Measurements from ENCODE around the gene MLLT3.

Gene MLLT3

GRCh38 chr9:20630241-20630943, 8.1 kb upstream of the MLLT3 start:
- DNase-seq (ENCODE audit: extremely low read depth in 1 of 2, low read depth in 1 of 2), result no peak

GRCh38 chr9:20625003-20625349, 2.7 kb upstream of the MLLT3 start:
- DNase-seq (ENCODE audit: extremely low read depth in 1 of 2, low read depth in 1 of 2), result no peak

GRCh38 chr9:20624201-20625002, 2.1 kb upstream of the MLLT3 start:
- DNase-seq (ENCODE audit: extremely low read depth in 1 of 2, low read depth in 1 of 2), result no peak

DNA sequence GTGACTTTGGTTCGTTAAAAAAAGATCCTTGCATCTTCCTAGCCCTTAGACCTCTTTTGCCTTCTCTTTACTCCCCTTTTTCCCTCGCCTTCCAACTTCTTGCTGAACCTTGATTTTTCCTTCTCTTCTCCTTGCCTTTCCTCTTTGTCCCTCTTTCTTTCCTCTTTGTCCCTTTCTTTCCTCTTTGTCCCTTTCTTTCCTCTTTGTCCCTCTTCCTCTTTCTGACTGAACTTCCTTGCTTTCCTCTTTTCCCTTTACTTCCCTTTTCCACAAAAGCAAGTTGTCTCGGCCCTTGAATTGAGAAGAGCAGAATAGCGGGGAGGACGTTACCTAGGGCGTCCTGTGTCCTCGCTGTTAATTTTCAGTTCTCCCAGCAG, 1.4 kb upstream of the MLLT3 start:
- no peak for DNase-seq (ENCODE audit: extremely low read depth in 1 of 2, low read depth in 1 of 2)

DNA sequence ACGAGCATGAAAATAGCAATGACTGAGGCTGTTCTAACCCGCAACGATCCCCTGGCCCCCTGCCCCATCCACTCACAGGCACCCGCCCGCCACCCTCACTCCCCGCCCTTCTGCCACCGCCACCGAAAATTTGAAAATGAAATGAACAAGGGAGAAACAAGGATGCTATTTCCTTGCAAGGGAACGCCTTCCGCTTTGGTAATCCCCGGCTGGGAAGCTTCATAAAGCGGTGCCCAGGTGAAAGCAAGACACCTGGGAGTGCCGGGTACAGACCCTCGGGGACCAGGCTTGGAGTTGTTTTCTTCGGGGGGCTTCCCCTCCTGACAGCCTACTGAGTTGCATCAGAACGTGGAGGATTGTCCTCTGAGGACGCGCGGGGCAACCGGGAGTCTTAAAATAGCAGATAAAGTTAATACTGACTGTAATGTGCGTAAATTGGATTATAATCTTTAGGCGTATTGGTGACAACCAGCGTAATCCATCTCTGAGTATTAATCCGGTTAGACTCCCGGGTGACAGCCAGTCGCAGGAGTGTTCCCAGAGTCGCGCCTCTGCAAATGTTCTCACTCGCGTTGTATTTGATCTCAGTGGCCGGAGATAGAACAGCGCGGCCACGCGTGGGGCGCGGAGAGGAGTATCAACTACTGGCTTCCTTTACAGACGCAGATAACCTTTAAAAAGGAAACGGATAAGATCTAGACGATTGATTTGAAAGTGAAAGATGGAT, 885 bp upstream of the MLLT3 start:
- DNase-seq (ENCODE audit: extremely low read depth in 1 of 2, low read depth in 1 of 2), result no peak

DNA sequence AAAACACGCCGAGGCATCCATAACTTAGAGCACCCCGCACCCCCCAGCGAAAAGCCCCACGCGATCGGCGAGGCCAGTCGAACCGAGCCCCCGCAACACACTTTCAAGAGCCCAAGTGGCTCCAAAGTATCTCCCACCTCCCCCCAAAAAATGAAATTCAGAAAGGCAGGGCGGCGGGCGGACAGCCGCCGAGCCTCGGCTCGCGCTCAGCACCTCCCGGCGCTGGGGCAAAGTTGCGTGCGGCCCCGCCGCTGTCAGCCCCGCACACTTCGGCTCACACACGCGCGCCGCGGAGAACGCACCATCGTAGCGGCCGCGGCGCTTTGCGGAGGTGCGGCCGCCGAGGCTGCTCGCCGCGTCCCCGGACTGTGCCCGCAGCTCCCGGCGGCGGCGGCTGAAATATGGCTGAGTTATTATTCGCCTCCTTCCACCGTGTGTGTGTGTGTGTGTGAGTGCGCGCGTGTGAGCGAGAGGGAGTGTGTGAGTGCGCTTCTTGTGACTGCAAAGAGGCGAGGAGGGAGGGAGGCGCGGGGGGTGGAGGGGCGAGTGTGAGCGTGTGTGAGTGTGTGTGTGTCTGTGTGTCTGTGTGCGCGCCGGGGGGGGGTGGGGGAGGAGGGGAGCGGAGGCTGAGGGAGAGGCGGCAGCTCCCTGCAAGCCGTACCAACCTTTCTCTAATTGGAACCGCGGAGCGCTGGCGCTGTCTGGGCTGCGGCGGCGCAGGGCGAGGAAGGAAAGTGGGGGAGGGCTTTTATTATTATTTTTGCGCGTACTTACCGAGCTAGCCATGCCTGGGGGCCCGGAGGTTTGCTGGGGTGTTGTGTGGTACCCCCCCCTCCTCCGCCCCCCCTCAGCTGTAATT, 599 bp downstream of the MLLT3 start:
- DNase-seq (ENCODE audit: extremely low read depth in 1 of 2, low read depth in 1 of 2), result no peak

DNA sequence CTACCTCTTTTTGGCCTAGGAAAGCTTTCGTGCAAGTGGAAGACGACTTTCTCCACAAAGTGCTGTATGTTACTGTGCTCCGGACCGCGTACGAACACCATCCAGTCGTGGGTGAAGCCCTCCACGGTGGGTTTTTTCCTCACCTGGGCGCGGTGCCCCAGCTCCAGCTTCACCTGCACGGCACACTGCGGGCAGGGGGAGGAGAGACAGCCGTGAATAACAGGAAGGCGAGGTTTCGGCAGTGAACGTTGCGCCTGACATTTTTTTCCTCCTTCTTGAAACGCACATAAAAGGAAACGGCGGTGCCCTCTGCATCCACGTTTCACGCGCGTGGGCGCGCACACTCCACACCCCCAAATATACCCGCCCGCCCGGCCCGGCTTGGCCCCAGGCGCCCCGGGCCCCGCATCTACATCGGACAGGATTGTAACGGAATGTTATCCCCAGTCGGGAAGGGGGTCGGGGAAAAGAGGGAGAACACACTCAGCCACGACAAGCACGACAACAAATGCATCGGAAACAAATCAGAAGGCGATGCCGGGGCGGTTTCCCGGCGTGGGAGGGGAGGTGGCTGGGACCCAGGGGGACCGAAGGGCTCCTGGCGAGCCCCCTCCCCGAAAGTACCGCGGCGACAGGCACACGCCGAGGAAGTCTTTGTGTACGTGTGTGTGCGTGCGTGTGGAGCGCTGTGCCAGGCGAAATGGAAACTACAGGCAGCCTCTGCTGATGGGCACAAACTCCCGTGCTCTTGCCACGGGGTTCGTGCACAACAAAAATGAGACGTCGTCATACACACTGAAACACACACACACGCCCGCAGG, 1.4 kb downstream of the MLLT3 start:
- no peak for DNase-seq (ENCODE audit: extremely low read depth in 1 of 2, low read depth in 1 of 2)

GRCh38 chr9:20619487-20620200, 2.7 kb downstream of the MLLT3 start:
- DNase-seq (ENCODE audit: extremely low read depth in 1 of 2, low read depth in 1 of 2), result no peak

GRCh38 chr9:20618361-20618802, 3.9 kb downstream of the MLLT3 start:
- no peak for DNase-seq (ENCODE audit: extremely low read depth in 1 of 2, low read depth in 1 of 2)

GRCh38 chr9:20616808-20617207, 5.5 kb downstream of the MLLT3 start:
- no peak for DNase-seq (ENCODE audit: extremely low read depth in 1 of 2, low read depth in 1 of 2)

DNA sequence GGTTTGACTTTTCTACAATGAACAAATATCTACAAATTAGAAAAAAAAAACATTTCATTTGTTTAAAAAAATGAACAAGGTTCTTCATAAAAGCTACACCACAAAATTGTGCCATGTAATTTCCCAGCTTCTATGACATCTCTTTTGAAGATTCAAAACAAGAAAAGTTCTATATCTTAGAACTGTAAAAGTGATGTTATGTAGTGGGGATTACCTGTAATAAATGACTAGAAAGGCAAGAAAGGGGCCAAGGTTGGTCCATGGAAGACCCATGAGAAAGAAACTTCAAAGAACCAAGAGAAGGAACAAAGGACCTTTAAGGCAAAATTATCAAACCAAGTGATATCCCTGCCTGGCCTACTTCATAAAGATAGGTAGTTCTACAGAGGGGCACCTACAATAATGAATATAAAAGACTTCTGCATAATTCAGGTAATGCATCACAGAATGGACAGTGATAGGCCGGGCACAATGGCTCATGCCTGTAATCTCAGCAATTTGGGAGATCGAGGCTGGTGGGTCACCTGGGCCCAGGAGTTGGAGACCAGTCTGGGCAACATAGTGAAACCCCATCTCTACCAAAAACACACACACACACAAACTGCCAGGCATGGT, 7.6 kb downstream of the MLLT3 start:
- no peak for DNase-seq (ENCODE audit: extremely low read depth in 1 of 2, low read depth in 1 of 2)

- DNase-seq (ENCODE audit: extremely low read depth in 1 of 2, low read depth in 1 of 2), result no peak
Observed at GRCh38 chr9:20611691-20612287, 10.5 kb downstream of the MLLT3 start.

DNA sequence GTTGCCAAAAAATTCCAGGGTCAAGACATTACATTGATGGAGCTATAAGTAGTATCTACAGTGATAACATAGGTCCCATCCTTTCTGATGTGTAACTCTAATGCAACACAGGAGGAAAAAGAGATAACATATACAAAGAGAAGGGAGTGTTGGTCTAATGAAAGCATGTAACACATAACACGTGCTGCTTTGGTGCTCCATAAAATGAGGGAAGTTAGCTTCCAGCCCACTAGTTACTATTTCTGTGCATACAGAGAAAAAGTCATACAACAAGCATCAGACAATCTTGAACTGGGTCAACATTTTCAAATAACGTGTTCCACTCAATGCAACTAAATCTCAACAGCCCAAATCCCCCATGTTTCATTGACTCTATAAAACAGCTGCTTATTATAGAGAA, 11.7 kb downstream of the MLLT3 start:
- no peak for DNase-seq (ENCODE audit: extremely low read depth in 1 of 2, low read depth in 1 of 2)

GRCh38 chr9:20608582-20608981, 13.7 kb downstream of the MLLT3 start:
- no peak for DNase-seq (ENCODE audit: extremely low read depth in 1 of 2, low read depth in 1 of 2)

- DNase-seq (ENCODE audit: extremely low read depth in 1 of 2, low read depth in 1 of 2), result no peak
Observed at GRCh38 chr9:20606652-20607051, 15.6 kb downstream of the MLLT3 start.

DNA sequence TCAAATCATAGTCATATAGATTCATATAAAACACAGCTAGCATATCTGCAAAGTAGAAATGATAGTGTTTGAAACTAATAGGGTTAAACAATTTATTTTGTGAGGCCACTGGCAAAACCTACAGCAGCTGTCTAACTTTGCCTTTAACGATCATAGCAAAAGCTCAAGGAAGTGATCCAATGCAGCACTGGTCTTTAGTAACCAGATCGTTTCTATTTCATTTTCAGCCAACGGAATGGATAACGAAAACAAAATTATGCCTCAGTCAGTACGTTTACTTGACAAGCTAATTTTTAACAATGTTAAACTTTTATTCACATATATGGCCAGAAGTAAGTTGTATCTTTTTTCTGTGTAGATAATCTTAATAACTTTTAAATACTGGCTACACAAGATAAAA, 17.7 kb downstream of the MLLT3 start:
- no peak for DNase-seq (ENCODE audit: extremely low read depth in 1 of 2, low read depth in 1 of 2)

DNA sequence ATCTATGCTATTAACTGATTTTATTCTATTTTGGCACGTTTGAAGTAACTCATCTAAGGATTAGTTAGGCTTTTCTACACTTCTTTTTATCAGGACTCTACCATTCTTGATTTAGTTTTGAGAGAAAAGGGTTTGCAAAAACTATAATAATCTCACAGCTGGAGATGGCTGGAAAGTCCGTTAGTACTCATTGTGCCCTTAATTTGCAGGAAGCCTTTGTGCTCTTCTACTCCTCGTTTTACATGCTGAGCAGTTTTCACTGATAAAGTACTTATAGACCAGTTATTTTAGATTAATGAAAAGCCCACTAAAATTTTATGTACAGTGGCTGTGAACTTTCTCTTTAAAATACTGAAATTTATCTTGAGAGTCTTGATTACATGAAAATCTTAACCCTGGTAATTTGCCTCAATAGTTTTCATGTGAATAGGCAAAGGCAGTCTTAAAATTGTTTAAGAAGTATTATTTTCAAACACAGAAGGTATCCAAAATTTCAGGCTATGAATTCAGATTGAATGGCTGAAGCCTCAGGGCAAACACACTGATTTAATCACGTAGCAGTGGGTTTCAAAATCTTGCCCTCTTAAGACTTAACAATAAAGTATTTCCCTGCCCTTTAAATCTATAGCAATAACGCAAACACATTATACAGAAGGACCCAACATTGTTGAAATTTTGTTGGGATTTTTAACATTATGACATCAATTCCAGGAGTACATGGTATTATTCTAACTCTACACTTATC, 18.6 kb downstream of the MLLT3 start:
- DNase-seq (ENCODE audit: extremely low read depth in 1 of 2, low read depth in 1 of 2), result no peak

DNA sequence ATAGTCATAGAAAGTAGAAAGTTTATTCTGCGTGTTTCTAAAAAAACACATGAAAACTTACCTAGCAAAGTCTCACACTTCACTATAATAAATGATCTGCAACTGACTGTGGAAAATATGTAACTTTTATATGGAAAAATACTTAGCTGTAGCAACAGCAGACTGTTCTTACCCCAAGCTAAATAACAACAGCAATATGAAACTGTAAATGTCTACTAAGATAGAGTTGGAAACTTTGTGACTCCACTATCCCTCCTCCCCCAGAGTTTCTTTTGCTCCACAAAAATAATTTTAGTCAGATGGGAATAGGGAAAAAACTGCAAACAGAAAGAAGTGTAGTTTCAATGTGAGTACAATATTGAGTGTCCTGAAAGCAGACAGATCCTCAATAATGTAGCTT, 21.0 kb downstream of the MLLT3 start:
- DNase-seq (ENCODE audit: extremely low read depth in 1 of 2, low read depth in 1 of 2), result no peak

All from stimulated activated CD8-positive, alpha-beta memory T cell treated with anti-CD3 and anti-CD28 coated beads, Interleukin-7, amount 100 ng/mL, for 48 hours (primary cell).